ENCODE measurements around the gene EBF4. TPM values are rescaled to one million over a fixed set of nuclear protein-coding genes. Genes with fewer than 3 reads are reported as not detected.

EBF4 gene
- total RNA-seq, 1 experiment from 2014 or later, result 11.4 TPM

- no peak for TF ChIP-seq EZH2phosphoT487 (IDR thresholded peaks at IDR 0.05; ENCODE audit: borderline replicate concordance)
- no peak for TF ChIP-seq POLR2AphosphoS5 (IDR thresholded peaks at IDR 0.05; ENCODE audit: low read depth, low read length)
- no peak for TF ChIP-seq EGR1 (IDR thresholded peaks at IDR 0.05; ENCODE audit: low read depth)
- TF ChIP-seq CTCF (IDR thresholded peaks at IDR 0.05 in 2 of 3, conservative IDR thresholded peaks at IDR 0.05 in 1 of 3; ENCODE audit: borderline replicate concordance in 1 of 3, insufficient read depth in 1 of 3, low read depth in 2 of 3, low read length in 2 of 3), result no peak
- no peak for TF ChIP-seq ZNF274 (IDR thresholded peaks at IDR 0.05; ENCODE audit: low read depth, low read length)
- no peak for TF ChIP-seq SIN3A (IDR thresholded peaks at IDR 0.05; ENCODE audit: low read depth)
- no peak for TF ChIP-seq POLR2A (IDR thresholded peaks at IDR 0.05; ENCODE audit: borderline replicate concordance, extremely low read depth, insufficient read depth, insufficient read length)
- TF ChIP-seq SP1 (IDR thresholded peaks at IDR 0.05; ENCODE audit: low read depth), result no peak
- TF ChIP-seq TCF7L2 (IDR thresholded peaks at IDR 0.05; ENCODE audit: borderline replicate concordance, extremely low read depth, insufficient read depth, insufficient read length), result no peak
- no peak for TF ChIP-seq JUND (IDR thresholded peaks at IDR 0.05)
- TF ChIP-seq RAD21 (IDR thresholded peaks at IDR 0.05; ENCODE audit: low read depth), result no peak
Observed at GRCh38 chr20:2643708-2644107, 48.9 kb upstream of the EBF4 start (continued).

DNA sequence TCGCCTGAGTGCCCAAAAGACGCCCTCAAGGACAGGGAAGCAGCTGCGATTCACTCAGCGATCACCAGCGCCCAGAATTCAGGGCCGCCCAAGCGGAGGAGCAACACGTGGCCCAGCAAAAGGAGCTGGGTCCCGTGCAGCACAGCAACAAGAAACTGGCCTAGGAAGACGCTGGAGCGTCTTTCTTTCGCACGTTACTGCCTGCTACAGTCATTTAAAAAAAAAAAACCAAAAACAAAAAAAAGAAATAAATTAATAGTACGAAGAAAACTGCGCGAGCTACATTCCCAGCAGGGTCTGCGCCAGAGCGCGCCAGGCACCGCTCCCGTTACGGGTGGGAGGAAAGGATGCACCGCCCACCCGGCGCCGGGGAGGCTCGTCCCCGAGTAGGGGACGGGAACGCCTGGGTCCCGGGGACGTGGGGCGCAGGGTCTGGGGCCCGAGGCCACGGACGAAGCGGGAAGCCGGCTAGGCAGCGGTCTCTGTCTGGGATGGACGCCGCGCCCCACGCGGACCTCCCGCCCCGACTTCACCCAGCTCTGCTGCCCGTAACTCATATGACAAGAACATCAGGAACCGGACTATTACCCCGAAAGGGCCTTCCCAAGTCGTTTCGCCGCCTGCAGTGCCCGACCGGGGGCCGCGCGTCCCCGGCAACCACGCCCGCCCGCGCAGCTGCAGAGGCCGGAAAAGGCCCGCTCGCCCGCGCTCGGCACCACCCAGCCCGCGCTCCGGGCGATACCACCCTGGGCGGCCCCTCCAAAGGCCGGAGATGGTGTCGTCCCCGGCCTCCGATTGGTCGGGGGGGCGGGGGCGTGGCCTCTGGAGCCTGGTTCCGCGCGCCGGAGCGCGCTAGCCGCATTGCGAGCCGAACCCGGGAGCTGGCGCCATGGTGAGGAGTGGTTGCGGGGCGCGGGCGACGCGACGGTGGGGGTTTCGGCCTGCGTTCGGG is 40.5 kb upstream of the EBF4 start, which contains the start of gene NOP56:
Gene NOP56 (plus strand): TSS at position 861 of the 952 bp plus-strand sequence. CDS start 29 bp downstream, at position 890.
- H2AFZ ChIP-seq (ENCODE audit: low read depth, low read length, poor library complexity, severe bottlenecking), result no peak within 1 kb of the TSS
- TSS peak; percentile 74 for BruUV-seq (replicated peaks)
- ChIA-PET RAD21 (ENCODE audit: low non-redundant PET in 1 of 2, low total read pairs in 2 of 2, uncharacterized antibody in 2 of 2, unreplicated experiment in 2 of 2) (no interaction called here), CTCF (interaction anchor here (1.1 to 1.4 kb wide), 3 partner anchors 18 to 181 kb away, joined by 3 read pairs; partner anchors contain the start of gene SNRPB), POLR2A (interaction anchor here (0.8 to 2.7 kb wide), 12 partner anchors 8 to 444 kb away, joined by 3 to 28 read pairs (median 4); partner anchors contain the start of genes IDH3B and SNRPB)
- peak within 1 kb of the TSS; percentile 96 for H3K9ac ChIP-seq (ENCODE audit: low read length)
- H3K9me2 ChIP-seq (ENCODE audit: insufficient read depth), result no peaks in the 10 kb centered on the region
- H3K4me3 ChIP-seq (replicated peaks in 1 of 2; ENCODE audit: low read depth in 1 of 2, low read length in 2 of 2), result peak within 1 kb of the TSS; percentile 98 to 100
- DNase-seq (ENCODE audit: low read depth, low spot score) (peak; percentile 77), ATAC-seq (peak; percentile 86)
- peak within 1 kb of the TSS; percentile 99 for H3K4me2 ChIP-seq (ENCODE audit: low read length)
- peaks cover 8 to 21% of the 10 kb centered on the region in 2 experiments; a peak in 3 of 4 replicates for H3K4me1 ChIP-seq (ENCODE audit: control insufficient read depth in 1 of 2, insufficient read depth in 2 of 2, low read length in 2 of 2)
- intact Hi-C loops (cut with micrococcal nuclease), result no loop called here
- H4K20me1 ChIP-seq (ENCODE audit: insufficient read depth), result peaks cover 40% of the 10 kb centered on the region; the same call in 1 of the 2 replicates
- no peaks in the 10 kb centered on the region for H3K9me3 ChIP-seq (ENCODE audit: control insufficient read depth in 1 of 2, insufficient read depth in 1 of 2, low read depth in 1 of 2, low read length in 2 of 2)
- H3K36me3 ChIP-seq (ENCODE audit: control insufficient read depth in 1 of 2, insufficient read depth in 2 of 2, low read length in 2 of 2), result peaks cover 35 to 44% of the 10 kb centered on the region in 2 experiments
- H3K79me2 ChIP-seq (ENCODE audit: insufficient read depth, low read length), result peaks cover 74% of the 10 kb centered on the region
- H3K27ac ChIP-seq (ENCODE audit: low read depth, low read length), result peak within 1 kb of the TSS; percentile 99
- no peaks in the 10 kb centered on the region for H3K27me3 ChIP-seq (ENCODE audit: insufficient read depth, low read length)
- TF ChIP-seq FOSL1 (IDR thresholded peaks at IDR 0.05; ENCODE audit: low read depth) (0 out of 2 replicates have a peak, but pooled peaks have one; percentile 0), CBX3 (IDR thresholded peaks at IDR 0.05; ENCODE audit: low read depth) (no peak), SRF (IDR thresholded peaks at IDR 0.05; ENCODE audit: low read depth) (no peak), MAX (IDR thresholded peaks at IDR 0.05) (peak; percentile 82), RAD21 (IDR thresholded peaks at IDR 0.05; ENCODE audit: low read depth) (no peak), EZH2 (IDR thresholded peaks at IDR 0.05) (no peak), SP1 (IDR thresholded peaks at IDR 0.05; ENCODE audit: low read depth) (peak; percentile 79), CEBPB (IDR thresholded peaks at IDR 0.05; ENCODE audit: low read depth) (no peak), EGR1 (IDR thresholded peaks at IDR 0.05; ENCODE audit: low read depth) (peak; percentile 75), TCF7L2 (IDR thresholded peaks at IDR 0.05; ENCODE audit: borderline replicate concordance, extremely low read depth, insufficient read depth, insufficient read length) (peak; percentile 89), POLR2AphosphoS5 (IDR thresholded peaks at IDR 0.05; ENCODE audit: low read depth, low read length) (peak; percentile 99), POLR2A (IDR thresholded peaks at IDR 0.05; ENCODE audit: borderline replicate concordance, extremely low read depth, insufficient read depth, insufficient read length) (peak; percentile 98), SIN3A (IDR thresholded peaks at IDR 0.05; ENCODE audit: low read depth) (peak; percentile 88)
- TF ChIP-seq, protein P1, sequence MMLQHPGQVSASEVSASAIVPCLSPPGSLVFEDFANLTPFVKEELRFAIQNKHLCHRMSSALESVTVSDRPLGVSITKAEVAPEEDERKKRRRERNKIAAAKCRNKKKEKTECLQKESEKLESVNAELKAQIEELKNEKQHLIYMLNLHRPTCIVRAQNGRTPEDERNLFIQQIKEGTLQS (IDR thresholded peaks at IDR 0.05), result no peak
- TF ChIP-seq, protein P2, sequence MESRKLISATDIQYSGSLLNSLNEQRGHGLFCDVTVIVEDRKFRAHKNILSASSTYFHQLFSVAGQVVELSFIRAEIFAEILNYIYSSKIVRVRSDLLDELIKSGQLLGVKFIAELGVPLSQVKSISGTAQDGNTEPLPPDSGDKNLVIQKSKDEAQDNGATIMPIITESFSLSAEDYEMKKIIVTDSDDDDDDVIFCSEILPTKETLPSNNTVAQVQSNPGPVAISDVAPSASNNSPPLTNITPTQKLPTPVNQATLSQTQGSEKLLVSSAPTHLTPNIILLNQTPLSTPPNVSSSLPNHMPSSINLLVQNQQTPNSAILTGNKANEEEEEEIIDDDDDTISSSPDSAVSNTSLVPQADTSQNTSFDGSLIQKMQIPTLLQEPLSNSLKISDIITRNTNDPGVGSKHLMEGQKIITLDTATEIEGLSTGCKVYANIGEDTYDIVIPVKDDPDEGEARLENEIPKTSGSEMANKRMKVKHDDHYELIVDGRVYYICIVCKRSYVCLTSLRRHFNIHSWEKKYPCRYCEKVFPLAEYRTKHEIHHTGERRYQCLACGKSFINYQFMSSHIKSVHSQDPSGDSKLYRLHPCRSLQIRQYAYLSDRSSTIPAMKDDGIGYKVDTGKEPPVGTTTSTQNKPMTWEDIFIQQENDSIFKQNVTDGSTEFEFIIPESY (IDR thresholded peaks at IDR 0.05; ENCODE audit: extremely low read depth, insufficient replicate concordance, low read length), result no peak
